CD4-positive, alpha-beta T cell (primary cell): ENCODE results near the gene ADGRE2. TPM values are rescaled to one million over a fixed set of nuclear protein-coding genes. Genes with fewer than 3 reads are reported as not detected.

ENCODE experiments used
- ATAC-seq: fragments of 200-7000 bp; cut with Tn5 transposase; one replicate; pipeline ENCODE4 v1.10.0; 2022; ENCODE audit warnings: mild to moderate bottlenecking; ENCODE audit not compliant: poor library complexity
- CTCF ChIA-PET: fragments of 350-600 bp; sonication (Branson Sonifier 250); formaldehyde crosslinking; loops from one replicate; lab custom pipeline; 2021; ENCODE audit warnings: antibody characterized with exemption, inconsistent platforms; lab: Charles Lee
- POLR2A ChIA-PET: fragments of 350-600 bp; sonication (Branson Sonifier 250); formaldehyde crosslinking; loops from one replicate; lab custom pipeline; 2021; ENCODE audit warnings: antibody characterized with exemption, inconsistent platforms; lab: Charles Lee
- DNase-seq, 14 experiments: peaks; one replicate each; pipeline ENCODE4 v3.0.0-alpha.2; 2013 to 2020; ENCODE audit warnings: mixed read lengths in 2 of 14
- H3K27ac ChIP-seq, 2 donors: one replicate each; pipeline versions ENCODE4 v1.5.1 to v1.7.0; 2013; ENCODE audit warnings: low read length in 2 of 2, low read depth in 1 of 2, mild to moderate bottlenecking in 1 of 2
- H3K27me3 ChIP-seq, 2 experiments: 1 replicate in 1 of 2; 2 replicates in 1 of 2; pipeline versions ENCODE4 v1.6.1 to v1.7.0; 2013; ENCODE audit warnings: low read length in 2 of 2, control low read depth in 1 of 2, mild to moderate bottlenecking in 1 of 2, moderate library complexity in 1 of 2; ENCODE audit not compliant: insufficient read depth in 2 of 2, control insufficient read depth in 1 of 2
- H3K36me3 ChIP-seq: one replicate; pipeline ENCODE4 v1.6.1; 2013; ENCODE audit warnings: low read length, control low read depth; ENCODE audit not compliant: insufficient read depth
- H3K4me1 ChIP-seq: one replicate; pipeline ENCODE4 v1.6.1; 2013; ENCODE audit warnings: low read length, control low read depth; ENCODE audit not compliant: insufficient read depth
- H3K4me3 ChIP-seq: one replicate; pipeline ENCODE4 v1.5.1; 2013; ENCODE audit warnings: mild to moderate bottlenecking, low read length, moderate library complexity
- H3K9me3 ChIP-seq, 2 experiments: 1 replicate in 1 of 2; 2 replicates in 1 of 2; pipeline versions ENCODE4 v1.6.1 to v1.7.0; 2013; ENCODE audit warnings: low read length in 2 of 2, mild to moderate bottlenecking in 2 of 2, control low read depth in 1 of 2, moderate library complexity in 1 of 2; ENCODE audit not compliant: control insufficient read depth in 1 of 2, insufficient read depth in 1 of 2
- H3K27ac Mint-ChIP-seq: one replicate; pipeline ENCODE4 v1.8.0; 2020; ENCODE audit warnings: mixed read lengths
- H3K27me3 Mint-ChIP-seq: one replicate; pipeline ENCODE4 v1.8.0; 2021; ENCODE audit warnings: mixed read lengths
- H3K36me3 Mint-ChIP-seq: one replicate; pipeline ENCODE4 v1.8.0; 2021; ENCODE audit warnings: low read depth, mixed read lengths
- H3K4me1 Mint-ChIP-seq: one replicate; pipeline ENCODE4 v1.8.0; 2021; ENCODE audit warnings: low read depth, mixed read lengths
- H3K4me3 Mint-ChIP-seq: one replicate; pipeline ENCODE4 v1.8.0; 2020; ENCODE audit warnings: mild to moderate bottlenecking, mixed read lengths
- H3K9me3 Mint-ChIP-seq: one replicate; pipeline ENCODE4 v1.8.0; 2020; ENCODE audit warnings: mixed read lengths
- CTCF ChIP-seq: fragments of 200-600 bp; IDR thresholded peaks from one replicate; pipeline ENCODE4 v1.8.0; 2022; ENCODE audit warnings: antibody characterized with exemption, mild to moderate bottlenecking
- intact Hi-C, 2 experiments: fragments of 100-400 bp; cut with DNase I in 1 of 2; cut with micrococcal nuclease in 1 of 2; formaldehyde crosslinking; loops; one replicate each; pipeline versions ENCODE4 v1.15.1 to v1.9.0; 2023 to 2025; cut with DNase I, micrococcal nuclease
- total RNA-seq, 174 experiments: library from RNA in 2 of 174; stranded (reverse) in 2 of 174; gene quantifications; one replicate each; pipeline ENCODE4 v1.2.3 and lab custom pipeline; 2021 to 2026

ADGRE2 gene
- total RNA-seq, 2 experiments from 2014 or later: 3.0 to 3.8 TPM

GRCh38 chr19:14699641-14700040 is 78.7 kb downstream of the ADGRE2 start:
- Histone ChIP-seq H3K4me1 (no peaks in the 10 kb centered on the region), H3K4me3 (no peak overlapping the region), H3K27ac (no peak overlapping the region), H3K9me3 (no peaks in the 10 kb centered on the region), H3K36me3 (peaks cover 79% of the 10 kb centered on the region), H3K27me3 (no peaks in the 10 kb centered on the region)
- Mint-ChIP-seq H3K4me3 (no peak overlapping the region), H3K36me3 (peaks cover 91% of the 10 kb centered on the region), H3K4me1 (no peaks in the 10 kb centered on the region), H3K27me3 (no peaks in the 10 kb centered on the region), H3K27ac (no peak overlapping the region), H3K9me3 (no peaks in the 10 kb centered on the region)
- no peak for TF ChIP-seq CTCF
- ChIA-PET CTCF (no interaction called here), POLR2A (no interaction called here)
- ATAC-seq (no peak), DNase-seq (no peak)
- intact Hi-C loops: loop anchor here in 1 of 2 experiments (10.0 kb wide), 1 partner anchor 615 kb away; the partner anchor contains the start of gene C19orf67

- Mint-ChIP-seq H3K27me3 (no peaks in the 10 kb centered on the region), H3K4me3 (no peak overlapping the region), H3K4me1 (peaks cover 15% of the 10 kb centered on the region), H3K27ac (no peak overlapping the region), H3K9me3 (no peaks in the 10 kb centered on the region), H3K36me3 (peaks cover 70% of the 10 kb centered on the region)
- no peak overlapping the region for H3K27ac ChIP-seq
- peaks cover 56% of the 10 kb centered on the region for H3K36me3 ChIP-seq
- no peak for DNase-seq
- intact Hi-C loops: loop anchor here in 1 of 2 experiments (10.0 kb wide), 1 partner anchor 611 kb away; the partner anchor contains the start of gene C19orf67
- peaks cover 5% of the 10 kb centered on the region for H3K4me1 ChIP-seq
- no peaks in the 10 kb centered on the region for H3K9me3 ChIP-seq
- ATAC-seq: no peak
- no peak overlapping the region for H3K4me3 ChIP-seq
- TF ChIP-seq CTCF: no peak
- POLR2A ChIA-PET: no interaction called here
- CTCF ChIA-PET: no interaction called here
- no peaks in the 10 kb centered on the region for H3K27me3 ChIP-seq
These were observed 82.9 kb downstream of the ADGRE2 start for GRCh38 chr19:14695471-14695870.

GRCh38 chr19:14694641-14695266 is 83.6 kb downstream of the ADGRE2 start:
- Mint-ChIP-seq H3K4me1 (peaks cover 19% of the 10 kb centered on the region), H3K27me3 (no peaks in the 10 kb centered on the region), H3K9me3 (no peaks in the 10 kb centered on the region), H3K4me3 (no peak overlapping the region), H3K36me3 (peaks cover 64% of the 10 kb centered on the region), H3K27ac (no peak overlapping the region)
- ATAC-seq (no peak), DNase-seq (no peak)
- no peak overlapping the region for H3K27ac ChIP-seq
- H3K36me3 ChIP-seq: peaks cover 49% of the 10 kb centered on the region
- POLR2A ChIA-PET: no interaction called here
- intact Hi-C loops: loop anchor here in 1 of 2 experiments (5.0 to 10.0 kb wide), 2 partner anchors 610 to 787 kb away; partner anchors contain the start of genes BRME1, C19orf67 and CC2D1A
- CTCF ChIA-PET: no interaction called here
- no peak for TF ChIP-seq CTCF
- no peak overlapping the region for H3K4me3 ChIP-seq
- peaks cover 8% of the 10 kb centered on the region for H3K4me1 ChIP-seq
- H3K9me3 ChIP-seq: no peaks in the 10 kb centered on the region
- H3K27me3 ChIP-seq: no peaks in the 10 kb centered on the region
